Activated B cell treated with CpG ODN at 0.5 μM for 24 hours (primary cell): ENCODE measurements around the gene TNFAIP2. TPM values are rescaled to one million over a fixed set of nuclear protein-coding genes. Genes with fewer than 3 reads are reported as not detected.

Source experiments
- ATAC-seq: fragments of 200-7000 bp; cut with Tn5 transposase; one replicate; pipeline ENCODE4 v1.10.0; 2021; ENCODE audit warnings: low read depth, mild to moderate bottlenecking, moderate library complexity
- CTCF ChIA-PET: fragments of 350-600 bp; sonication (Branson Sonifier 250); formaldehyde crosslinking; loops from one replicate; lab custom pipeline; 2021; ENCODE audit warnings: antibody characterized with exemption; lab: Charles Lee
- POLR2A ChIA-PET: fragments of 350-600 bp; sonication (Branson Sonifier 250); formaldehyde crosslinking; loops from one replicate; lab custom pipeline; 2021; ENCODE audit warnings: antibody characterized with exemption; lab: Charles Lee
- DNase-seq: peaks from one replicate; pipeline ENCODE4 v3.0.0; 2022
- H3K27ac Mint-ChIP-seq: one replicate; pipeline ENCODE4 v1.8.0; 2020; ENCODE audit warnings: mixed read lengths
- H3K27me3 Mint-ChIP-seq: one replicate; pipeline ENCODE4 v1.8.0; 2021; ENCODE audit warnings: mixed read lengths
- H3K36me3 Mint-ChIP-seq: one replicate; pipeline ENCODE4 v1.8.0; 2021; ENCODE audit warnings: low read depth, mixed read lengths
- H3K4me1 Mint-ChIP-seq: one replicate; pipeline ENCODE4 v1.8.0; 2021; ENCODE audit warnings: mixed read lengths
- H3K4me3 Mint-ChIP-seq: one replicate; pipeline ENCODE4 v1.8.0; 2020; ENCODE audit warnings: mild to moderate bottlenecking, mixed read lengths
- H3K9me3 Mint-ChIP-seq: one replicate; pipeline ENCODE4 v1.8.0; 2020; ENCODE audit warnings: mixed read lengths
- intact Hi-C: fragments of 100-400 bp; cut with micrococcal nuclease; formaldehyde crosslinking; loops from one replicate; pipeline ENCODE4 v1.15.1; 2024
- total RNA-seq: library from RNA; stranded (reverse); gene quantifications from 2 replicates; pipeline ENCODE4 v1.2.3, GENCODE V29; 2022
- TF ChIP-seq, protein P1 (sequence below): fragments of 200-600 bp; IDR thresholded peaks from one replicate; pipeline ENCODE4 v1.8.0; 2022; ENCODE audit warnings: antibody characterized with exemption, mild to moderate bottlenecking

Gene TNFAIP2
- total RNA-seq, 1 donor from 2014 or later: 4.1 TPM

DNA sequence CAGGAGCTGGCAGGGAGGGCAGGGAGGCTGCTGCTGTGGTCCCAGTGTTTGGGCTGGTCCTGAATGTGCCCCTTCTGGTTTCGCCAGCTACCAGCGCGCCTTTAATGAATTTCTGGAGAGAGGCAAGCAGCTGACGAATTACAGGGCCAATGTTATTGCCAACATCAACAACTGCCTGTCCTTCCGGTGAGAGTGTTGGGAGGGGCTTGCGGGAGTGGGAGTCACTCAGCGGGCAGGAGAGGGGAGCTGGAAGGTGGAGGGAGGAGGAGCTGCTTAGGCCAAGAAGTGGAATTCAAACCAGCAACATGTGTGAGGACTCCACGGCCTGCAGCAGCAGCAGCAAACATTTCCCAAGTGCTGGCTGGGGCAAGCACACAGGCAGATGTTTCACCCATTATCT, 7.7 kb downstream of the TNFAIP2 start:
- Mint-ChIP-seq H3K27me3 (peaks cover 3% of the 10 kb centered on the region), H3K36me3 (no peaks in the 10 kb centered on the region), H3K4me1 (no peaks in the 10 kb centered on the region), H3K9me3 (no peaks in the 10 kb centered on the region), H3K4me3 (no peak overlapping the region), H3K27ac (no peak overlapping the region)
- intact Hi-C loops: no loop called here
- ATAC-seq (no peak), DNase-seq (no peak)
- CTCF ChIA-PET: interaction anchor here (1.4 kb wide), 1 partner anchor 26 kb away, joined by 5 read pairs; no protein-coding TSS in a partner anchor
- POLR2A ChIA-PET: no interaction called here
- TF ChIP-seq, protein P1, sequence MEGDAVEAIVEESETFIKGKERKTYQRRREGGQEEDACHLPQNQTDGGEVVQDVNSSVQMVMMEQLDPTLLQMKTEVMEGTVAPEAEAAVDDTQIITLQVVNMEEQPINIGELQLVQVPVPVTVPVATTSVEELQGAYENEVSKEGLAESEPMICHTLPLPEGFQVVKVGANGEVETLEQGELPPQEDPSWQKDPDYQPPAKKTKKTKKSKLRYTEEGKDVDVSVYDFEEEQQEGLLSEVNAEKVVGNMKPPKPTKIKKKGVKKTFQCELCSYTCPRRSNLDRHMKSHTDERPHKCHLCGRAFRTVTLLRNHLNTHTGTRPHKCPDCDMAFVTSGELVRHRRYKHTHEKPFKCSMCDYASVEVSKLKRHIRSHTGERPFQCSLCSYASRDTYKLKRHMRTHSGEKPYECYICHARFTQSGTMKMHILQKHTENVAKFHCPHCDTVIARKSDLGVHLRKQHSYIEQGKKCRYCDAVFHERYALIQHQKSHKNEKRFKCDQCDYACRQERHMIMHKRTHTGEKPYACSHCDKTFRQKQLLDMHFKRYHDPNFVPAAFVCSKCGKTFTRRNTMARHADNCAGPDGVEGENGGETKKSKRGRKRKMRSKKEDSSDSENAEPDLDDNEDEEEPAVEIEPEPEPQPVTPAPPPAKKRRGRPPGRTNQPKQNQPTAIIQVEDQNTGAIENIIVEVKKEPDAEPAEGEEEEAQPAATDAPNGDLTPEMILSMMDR: no peak

DNA sequence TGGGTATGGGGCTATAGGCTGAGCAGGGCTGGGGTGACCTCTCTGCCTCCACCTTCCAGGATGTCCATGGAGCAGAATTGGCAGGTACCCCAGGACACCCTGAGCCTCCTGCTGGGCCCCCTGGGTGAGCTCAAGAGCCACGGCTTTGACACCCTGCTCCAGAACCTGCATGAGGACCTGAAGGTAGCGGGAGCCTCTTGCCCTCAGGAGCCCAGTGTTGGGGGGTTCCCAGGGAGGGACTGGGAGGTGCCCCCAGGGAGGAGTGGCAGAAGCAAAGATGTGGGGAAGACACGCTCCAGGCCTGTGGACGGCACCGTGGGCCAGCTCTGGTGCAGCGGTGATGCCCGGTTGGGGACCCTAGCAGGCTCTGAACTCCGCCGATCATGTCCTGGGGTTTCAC, 8.3 kb downstream of the TNFAIP2 start:
- Mint-ChIP-seq H3K4me1 (no peaks in the 10 kb centered on the region), H3K9me3 (no peaks in the 10 kb centered on the region), H3K36me3 (no peaks in the 10 kb centered on the region), H3K27me3 (peaks cover 3% of the 10 kb centered on the region), H3K27ac (no peak overlapping the region), H3K4me3 (no peak overlapping the region)
- POLR2A ChIA-PET: no interaction called here
- TF ChIP-seq, protein P1: no peak
- intact Hi-C loops: no loop called here
- DNase-seq (no peak), ATAC-seq (no peak)
- CTCF ChIA-PET: no interaction called here

DNA sequence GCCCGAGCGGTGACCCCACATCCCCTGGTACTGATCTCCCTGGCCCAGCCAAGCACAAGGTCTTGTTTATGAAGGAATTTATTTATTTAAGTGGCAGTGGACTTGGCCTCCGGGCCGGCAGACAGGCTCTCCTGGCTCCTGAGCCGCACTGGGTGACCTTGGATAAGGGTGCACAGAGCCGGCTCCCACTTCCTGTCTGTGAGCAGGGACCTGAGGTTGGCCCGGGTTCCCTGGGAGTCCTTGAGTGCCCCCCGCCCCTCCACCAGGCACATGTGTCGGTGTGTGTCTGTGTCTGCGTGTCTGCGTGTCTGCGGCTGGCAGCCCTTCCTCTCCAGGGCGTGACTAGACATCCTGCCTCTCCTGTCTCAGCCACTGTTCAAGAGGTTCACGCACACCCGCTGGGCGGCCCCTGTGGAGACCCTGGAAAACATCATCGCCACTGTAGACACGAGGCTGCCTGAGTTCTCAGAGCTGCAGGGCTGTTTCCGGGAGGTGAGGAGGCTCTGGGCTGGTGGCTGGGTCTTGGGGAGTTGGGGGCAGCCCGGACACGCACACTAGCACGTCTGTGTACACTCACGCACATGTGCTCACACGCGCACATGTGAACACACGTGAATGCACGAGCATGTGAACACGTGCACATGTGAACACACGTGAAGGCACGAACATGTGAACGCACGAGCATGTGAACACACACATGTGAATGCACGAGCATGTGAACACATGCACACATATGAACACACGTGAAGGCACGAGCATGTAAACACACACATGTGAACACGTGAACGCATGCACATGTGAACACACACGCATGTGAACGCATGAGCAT, 9.3 kb downstream of the TNFAIP2 start:
- TF ChIP-seq, protein P1: no peak
- intact Hi-C loops: no loop called here
- no peak overlapping the region for H3K4me3 Mint-ChIP-seq
- ChIA-PET CTCF (no interaction called here), POLR2A (no interaction called here)
- no peaks in the 10 kb centered on the region for H3K9me3 Mint-ChIP-seq
- DNase-seq: no peak
- peaks cover 3% of the 10 kb centered on the region for H3K27me3 Mint-ChIP-seq
- no peak overlapping the region for H3K27ac Mint-ChIP-seq
- no peaks in the 10 kb centered on the region for H3K36me3 Mint-ChIP-seq
- ATAC-seq: no peak
- H3K4me1 Mint-ChIP-seq: no peaks in the 10 kb centered on the region

DNA sequence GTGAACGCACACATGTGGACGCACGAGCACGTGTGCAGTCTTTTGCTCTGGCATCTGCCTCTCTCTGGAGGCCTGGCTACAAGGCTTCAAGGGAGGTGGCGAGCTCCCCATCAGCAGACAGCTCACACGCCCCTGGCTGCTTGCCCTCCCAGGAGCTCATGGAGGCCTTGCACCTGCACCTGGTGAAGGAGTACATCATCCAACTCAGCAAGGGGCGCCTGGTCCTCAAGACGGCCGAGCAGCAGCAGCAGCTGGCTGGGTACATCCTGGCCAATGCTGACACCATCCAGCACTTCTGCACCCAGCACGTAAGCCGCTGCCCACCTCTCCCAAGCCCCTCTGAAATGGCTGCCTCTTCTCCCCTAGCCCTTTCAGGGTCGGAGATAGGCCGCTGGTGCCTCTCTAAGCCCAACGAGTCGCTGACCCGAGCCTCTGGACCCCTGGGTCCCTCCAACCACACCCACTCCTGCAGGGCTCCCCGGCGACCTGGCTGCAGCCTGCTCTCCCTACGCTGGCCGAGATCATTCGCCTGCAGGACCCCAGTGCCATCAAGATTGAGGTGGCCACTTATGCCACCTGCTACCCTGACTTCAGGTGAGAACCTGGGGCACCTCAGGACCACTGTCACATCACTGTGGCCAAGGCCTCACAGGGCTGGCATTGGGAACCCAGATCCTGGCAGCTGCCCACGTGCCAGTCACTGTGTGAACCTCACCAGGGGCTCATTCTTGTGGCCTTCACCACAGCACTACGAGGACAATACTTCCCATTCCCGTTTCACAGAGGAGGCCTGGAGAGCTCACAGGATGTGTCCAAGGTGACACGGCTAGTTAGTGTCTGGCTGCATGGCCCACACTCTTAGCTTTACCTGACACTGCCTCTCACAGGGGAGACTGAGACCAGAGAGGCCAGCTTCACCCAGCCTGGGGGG, 10.2 kb downstream of the TNFAIP2 start:
- POLR2A ChIA-PET: no interaction called here
- H3K9me3 Mint-ChIP-seq: no peaks in the 10 kb centered on the region
- H3K4me1 Mint-ChIP-seq: no peaks in the 10 kb centered on the region
- intact Hi-C loops: no loop called here
- no peak overlapping the region for H3K4me3 Mint-ChIP-seq
- CTCF ChIA-PET: no interaction called here
- no peak for ATAC-seq
- H3K36me3 Mint-ChIP-seq: no peaks in the 10 kb centered on the region
- no peak for DNase-seq
- H3K27ac Mint-ChIP-seq: no peak overlapping the region
- TF ChIP-seq, protein P1: no peak
- peaks cover 6% of the 10 kb centered on the region for H3K27me3 Mint-ChIP-seq

DNA sequence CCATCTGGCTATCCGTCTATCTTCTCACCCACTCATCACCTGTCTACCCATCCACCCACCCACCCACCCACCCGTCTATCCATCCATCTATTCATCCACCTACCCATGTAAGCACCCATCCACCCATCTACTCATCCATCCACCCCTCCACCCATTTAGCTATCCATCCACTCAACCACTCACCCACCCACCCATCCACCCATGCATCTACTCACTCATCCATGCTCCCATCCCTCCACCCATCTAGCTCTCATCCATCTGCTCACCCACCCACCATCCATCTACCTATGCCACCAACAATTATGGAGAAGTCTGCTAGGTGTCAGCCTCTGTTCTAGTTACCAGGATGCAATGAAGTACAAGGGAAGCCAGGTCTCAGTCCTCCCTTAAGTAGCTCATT, 11.1 kb downstream of the TNFAIP2 start:
- TF ChIP-seq, protein P1: no peak
- POLR2A ChIA-PET: interaction anchor here (0.7 kb wide), 1 partner anchor 1203 kb away, joined by 4 read pairs; no protein-coding TSS in a partner anchor
- Mint-ChIP-seq H3K36me3 (no peaks in the 10 kb centered on the region), H3K4me1 (no peaks in the 10 kb centered on the region), H3K27me3 (peaks cover 6% of the 10 kb centered on the region), H3K27ac (no peak overlapping the region), H3K9me3 (no peaks in the 10 kb centered on the region), H3K4me3 (no peak overlapping the region)
- no peak for DNase-seq
- CTCF ChIA-PET: no interaction called here
- ATAC-seq: no peak
- intact Hi-C loops: no loop called here
